Measurements from ENCODE around the gene KRTAP5-10. TPM values are rescaled to one million over a fixed set of nuclear protein-coding genes. Genes with fewer than 3 reads are reported as not detected.
"Not testable (repeated sequence)": the region's sequence is repeated elsewhere in the genome, so short reads cannot be mapped to it uniquely, and the experiment has no call there.

The KRTAP5-10 gene
- total RNA-seq, 1 donor from 2014 or later: not detected

GRCh38 chr11:71537537-71537936 lies 27.8 kb upstream of the KRTAP5-10 start:
- Histone ChIP-seq H3K27ac (replicated peaks) (no peak overlapping the region), H3K9me3 (replicated peaks) (no peaks in the 10 kb centered on the region), H3K27me3 (ENCODE audit: low read depth) (peaks cover 20% of the 10 kb centered on the region), H3K4me1 (no peaks in the 10 kb centered on the region), H3K4me3 (no peak overlapping the region), H3K36me3 (no peaks in the 10 kb centered on the region)
- no peak for DNase-seq
- no peak for TF ChIP-seq CTCF (IDR thresholded peaks at IDR 0.05; ENCODE audit: borderline replicate concordance)
- intact Hi-C loops (cut with micrococcal nuclease): no loop called here

- intact Hi-C loops (cut with micrococcal nuclease); H3K4me1 ChIP-seq; H3K36me3 ChIP-seq; DNase-seq; H3K9me3 ChIP-seq (replicated peaks); H3K4me3 ChIP-seq; H3K27ac ChIP-seq (replicated peaks): not testable (repeated sequence)
- H3K27me3 ChIP-seq (ENCODE audit: low read depth): peaks cover 26% of the 10 kb centered on the region
Observed at GRCh38 chr11:71537977-71538665, 27.2 kb upstream of the KRTAP5-10 start, which contains the start of gene KRTAP5-8. Gene KRTAP5-8 (plus strand): TSS chr11:71538025. CDS start chr11:71538056, 31 bp downstream.

GRCh38 chr11:71538666-71538990 lies 26.7 kb upstream of the KRTAP5-10 start:
- no peaks in the 10 kb centered on the region for H3K4me1 ChIP-seq
- no peaks in the 10 kb centered on the region for H3K36me3 ChIP-seq
- no peaks in the 10 kb centered on the region for H3K9me3 ChIP-seq (replicated peaks)
- no peak for DNase-seq
- H3K4me3 ChIP-seq: no peak overlapping the region
- TF ChIP-seq CTCF (IDR thresholded peaks at IDR 0.05; ENCODE audit: borderline replicate concordance): no peak
- intact Hi-C loops (cut with micrococcal nuclease): no loop called here
- no peak overlapping the region for H3K27ac ChIP-seq (replicated peaks)
- peaks cover 27% of the 10 kb centered on the region for H3K27me3 ChIP-seq (ENCODE audit: low read depth)

GRCh38 chr11:71539017-71539416 lies 26.3 kb upstream of the KRTAP5-10 start:
- no peak for DNase-seq
- H3K4me1 ChIP-seq: no peaks in the 10 kb centered on the region
- H3K27me3 ChIP-seq (ENCODE audit: low read depth): peaks cover 27% of the 10 kb centered on the region
- no peak for TF ChIP-seq CTCF (IDR thresholded peaks at IDR 0.05; ENCODE audit: borderline replicate concordance)
- H3K27ac ChIP-seq (replicated peaks): no peak overlapping the region
- intact Hi-C loops (cut with micrococcal nuclease): no loop called here
- H3K4me3 ChIP-seq: no peak overlapping the region
- no peaks in the 10 kb centered on the region for H3K36me3 ChIP-seq
- no peaks in the 10 kb centered on the region for H3K9me3 ChIP-seq (replicated peaks)

GRCh38 chr11:71539971-71540370 lies 25.4 kb upstream of the KRTAP5-10 start:
- H3K36me3 ChIP-seq; H3K4me3 ChIP-seq; H3K27ac ChIP-seq (replicated peaks); intact Hi-C loops (cut with micrococcal nuclease); H3K4me1 ChIP-seq; H3K9me3 ChIP-seq (replicated peaks); DNase-seq: not testable (repeated sequence)
- peaks cover 27% of the 10 kb centered on the region for H3K27me3 ChIP-seq (ENCODE audit: low read depth)

GRCh38 chr11:71540521-71541304 lies 24.6 kb upstream of the KRTAP5-10 start:
- DNase-seq; H3K36me3 ChIP-seq; H3K4me1 ChIP-seq; intact Hi-C loops (cut with micrococcal nuclease); H3K4me3 ChIP-seq; H3K9me3 ChIP-seq (replicated peaks); H3K27ac ChIP-seq (replicated peaks): not testable (repeated sequence)
- peaks cover 27% of the 10 kb centered on the region for H3K27me3 ChIP-seq (ENCODE audit: low read depth)

GRCh38 chr11:71542382-71542781 lies 23.0 kb upstream of the KRTAP5-10 start:
- H3K27ac ChIP-seq (replicated peaks): no peak overlapping the region

More at GRCh38 chr11:71542382-71542781, 23.0 kb upstream of the KRTAP5-10 start:
- no peaks in the 10 kb centered on the region for H3K36me3 ChIP-seq
- TF ChIP-seq CTCF (IDR thresholded peaks at IDR 0.05; ENCODE audit: borderline replicate concordance): no peak
- H3K4me1 ChIP-seq: no peaks in the 10 kb centered on the region
- intact Hi-C loops (cut with micrococcal nuclease): no loop called here
- H3K4me3 ChIP-seq: no peak overlapping the region
- no peaks in the 10 kb centered on the region for H3K9me3 ChIP-seq (replicated peaks)
- H3K27me3 ChIP-seq (ENCODE audit: low read depth): peaks cover 42% of the 10 kb centered on the region
- no peak for DNase-seq

Measured in left ventricle myocardium inferior (tissue), 1 donor.